GM20000 (cell line): Measurements from ENCODE around the gene RAB13.
A peak's percentile ranks its signal among the peaks of the same experiment; 100 is the strongest.
"Not testable (repeated sequence)": the region's sequence is repeated elsewhere in the genome, so short reads cannot be mapped to it uniquely, and the experiment has no call there.

Experiments
- DNase-seq: peaks from one replicate; pipeline ENCODE4 v3.0.0; 2012; ENCODE audit warnings: low spot score
- TF ChIP-seq, protein P1 (sequence below): IDR thresholded peaks from 2 replicates; pipeline ENCODE4 v1.5.1; 2012; ENCODE audit warnings: mild to moderate bottlenecking, control low read depth; ENCODE audit errors: extremely low read depth, missing control alignments

RAB13 gene

DNA sequence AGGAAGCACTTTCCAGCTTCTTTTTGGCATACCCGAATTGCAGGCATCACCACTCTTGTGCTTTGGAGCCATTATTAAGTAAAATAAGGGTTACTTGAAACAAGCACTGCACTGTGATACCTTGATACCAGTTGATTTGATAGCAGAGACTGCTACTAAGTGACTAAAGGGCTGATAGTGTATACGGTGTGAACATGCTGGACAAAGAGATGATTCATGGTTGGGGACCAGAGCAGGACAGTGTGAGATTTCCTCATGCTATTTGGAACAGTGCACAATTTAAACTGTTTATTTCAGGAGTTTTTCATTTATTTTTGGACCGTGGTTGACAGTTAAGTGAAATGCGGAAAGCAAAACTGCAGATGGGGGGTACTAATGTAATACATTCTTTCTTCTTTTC lies 14.3 kb upstream of the RAB13 start:
- TF ChIP-seq, protein P1, sequence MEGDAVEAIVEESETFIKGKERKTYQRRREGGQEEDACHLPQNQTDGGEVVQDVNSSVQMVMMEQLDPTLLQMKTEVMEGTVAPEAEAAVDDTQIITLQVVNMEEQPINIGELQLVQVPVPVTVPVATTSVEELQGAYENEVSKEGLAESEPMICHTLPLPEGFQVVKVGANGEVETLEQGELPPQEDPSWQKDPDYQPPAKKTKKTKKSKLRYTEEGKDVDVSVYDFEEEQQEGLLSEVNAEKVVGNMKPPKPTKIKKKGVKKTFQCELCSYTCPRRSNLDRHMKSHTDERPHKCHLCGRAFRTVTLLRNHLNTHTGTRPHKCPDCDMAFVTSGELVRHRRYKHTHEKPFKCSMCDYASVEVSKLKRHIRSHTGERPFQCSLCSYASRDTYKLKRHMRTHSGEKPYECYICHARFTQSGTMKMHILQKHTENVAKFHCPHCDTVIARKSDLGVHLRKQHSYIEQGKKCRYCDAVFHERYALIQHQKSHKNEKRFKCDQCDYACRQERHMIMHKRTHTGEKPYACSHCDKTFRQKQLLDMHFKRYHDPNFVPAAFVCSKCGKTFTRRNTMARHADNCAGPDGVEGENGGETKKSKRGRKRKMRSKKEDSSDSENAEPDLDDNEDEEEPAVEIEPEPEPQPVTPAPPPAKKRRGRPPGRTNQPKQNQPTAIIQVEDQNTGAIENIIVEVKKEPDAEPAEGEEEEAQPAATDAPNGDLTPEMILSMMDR, result no peak
- DNase-seq, result no peak

DNA sequence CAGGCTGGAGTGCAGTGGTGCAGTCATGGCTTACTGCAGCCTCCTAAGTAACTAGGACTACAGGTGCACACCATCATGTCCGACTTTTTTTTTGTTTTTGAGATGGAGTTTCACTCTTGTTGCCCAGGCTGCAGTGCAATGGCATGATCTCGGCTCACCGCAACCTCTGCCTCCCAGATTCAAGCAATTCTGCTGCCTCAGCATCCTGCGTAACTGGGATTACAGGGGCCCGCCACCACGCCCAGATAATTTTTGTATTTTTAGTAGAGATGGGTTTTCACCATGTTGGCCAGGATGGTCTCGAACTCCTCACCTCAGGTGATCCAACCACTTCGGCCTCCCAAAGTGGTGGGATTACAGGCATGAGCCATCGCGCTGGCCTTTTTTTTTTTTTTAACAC lies 10.7 kb upstream of the RAB13 start:
- DNase-seq, result not testable (repeated sequence)

DNA sequence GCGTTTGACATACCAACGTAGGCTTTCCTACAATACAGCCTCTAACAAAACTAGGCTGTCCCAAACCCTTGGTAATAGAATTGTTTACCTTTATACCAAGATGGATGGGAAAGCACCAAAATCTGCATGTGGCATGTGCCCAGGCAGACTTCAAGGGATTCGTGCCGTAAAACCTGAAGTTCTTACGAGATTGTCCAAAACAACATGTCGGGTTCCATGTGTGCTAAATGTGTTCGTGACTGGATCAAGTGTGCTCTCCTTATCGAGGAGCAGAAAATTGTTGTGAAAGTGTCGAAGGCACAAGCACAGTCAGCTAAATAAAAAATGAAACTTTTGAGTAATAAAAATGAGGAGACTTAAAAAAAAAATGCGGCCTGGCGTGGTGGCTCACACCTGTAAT lies 9.5 kb upstream of the RAB13 start:
- TF ChIP-seq, protein P1, result no peak
- no peak for DNase-seq

DNA sequence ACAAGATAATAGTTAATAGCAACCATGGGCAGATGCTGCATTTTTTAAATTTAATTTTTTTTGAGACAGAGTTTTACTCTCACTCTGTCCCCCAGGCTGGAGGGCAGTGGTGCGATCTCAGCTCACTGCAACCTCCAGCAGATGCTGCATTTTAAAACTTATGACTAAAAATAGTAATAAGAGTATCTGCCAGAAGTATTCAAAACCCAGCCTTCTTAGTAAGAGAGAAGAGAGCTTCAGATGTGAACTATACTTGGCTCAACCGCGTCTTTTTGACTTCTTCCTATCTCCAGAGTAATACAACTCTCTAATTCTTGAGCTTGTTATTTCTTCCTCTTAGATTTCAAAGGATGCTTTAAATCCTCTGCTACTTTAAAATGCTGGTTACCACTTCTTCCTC lies 9.1 kb upstream of the RAB13 start:
- TF ChIP-seq, protein P1, result no peak

DNA sequence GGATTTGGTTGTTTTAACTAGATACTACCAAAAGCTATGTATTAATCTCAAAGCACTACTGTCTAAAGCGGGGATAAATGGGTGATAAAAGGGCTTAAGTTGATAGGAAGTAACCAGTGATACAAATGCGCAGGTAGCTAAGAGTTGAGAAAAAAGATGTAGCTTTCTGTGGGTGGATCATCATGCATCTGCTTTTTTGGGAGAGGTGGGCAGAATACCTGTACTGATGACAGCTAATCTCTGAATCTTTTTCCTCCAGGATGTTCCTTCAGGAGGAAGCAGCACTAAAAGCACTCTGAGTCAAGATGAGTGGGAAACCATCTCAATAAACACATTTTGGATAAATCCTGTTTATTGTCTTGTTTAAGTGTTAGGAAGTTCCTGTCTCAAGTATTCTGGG lies 5.7 kb upstream of the RAB13 start:
- TF ChIP-seq, protein P1, result no peak
- no peak for DNase-seq

More for the DNA sequence above, 9.1 kb upstream of the RAB13 start:
- DNase-seq, result no peak

DNA sequence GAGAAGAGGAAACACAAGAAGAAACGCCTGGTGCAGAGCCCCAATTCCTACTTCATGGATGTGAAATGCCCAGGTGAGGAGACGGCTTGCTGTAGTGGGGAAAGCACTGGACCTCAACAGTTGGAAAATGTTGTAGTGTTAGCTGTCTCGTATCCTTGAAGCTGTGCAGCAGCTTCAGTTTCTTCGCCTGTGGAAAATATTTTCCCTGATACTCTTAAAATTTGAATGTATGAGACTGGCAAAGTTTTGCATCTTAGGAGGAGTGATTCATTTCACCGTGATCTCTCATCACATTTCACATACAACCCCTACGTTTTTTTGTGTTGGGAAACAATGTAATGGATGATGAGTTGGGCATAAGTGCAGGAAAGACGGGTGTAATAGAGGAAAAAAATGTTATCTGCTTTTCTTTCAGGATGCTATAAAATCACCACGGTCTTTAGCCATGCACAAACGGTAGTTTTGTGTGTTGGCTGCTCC lies 5.1 kb upstream of the RAB13 start:
- TF ChIP-seq, protein P1, result no peak
- DNase-seq, result no peak

DNA sequence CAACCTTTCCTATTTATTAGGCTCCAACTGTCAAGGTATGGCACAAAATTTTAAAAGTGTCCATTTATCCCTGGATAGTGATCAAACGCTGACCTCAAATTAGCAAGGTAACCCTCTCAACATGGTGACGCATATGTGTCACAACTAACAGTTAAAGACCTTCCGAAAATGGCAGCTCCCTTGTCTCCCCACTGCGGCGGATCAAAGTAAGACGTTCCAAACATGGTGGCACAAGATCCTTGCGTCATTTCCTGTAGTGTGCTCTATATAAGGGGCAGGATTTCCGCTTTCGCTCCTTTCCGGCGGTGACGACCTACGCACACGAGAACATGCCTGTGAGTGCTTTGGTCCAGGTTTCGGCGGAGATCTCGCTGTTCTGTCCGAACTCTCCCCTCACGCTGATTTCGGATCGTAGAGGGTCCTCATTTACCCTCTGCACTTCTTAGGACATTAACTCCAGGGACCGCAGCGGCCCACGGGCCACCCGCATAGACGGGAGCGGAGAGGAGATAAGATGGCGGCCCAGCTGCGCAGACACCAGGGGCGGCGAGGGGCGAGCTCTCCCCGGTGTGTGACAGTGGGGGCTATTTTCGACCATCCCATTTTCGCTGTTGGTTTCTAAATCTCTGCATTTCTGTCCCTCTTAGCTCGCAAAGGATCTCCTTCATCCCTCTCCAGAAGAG lies 4.5 kb upstream of the RAB13 start, which contains the start of gene RPS27:
RPS27 (plus strand) TSS at position 295 of the 683 bp plus-strand sequence; CDS start at position 330, 35 bp downstream.
- TF ChIP-seq, protein P1, result no peak
- DNase-seq, result peak; percentile 92

DNA sequence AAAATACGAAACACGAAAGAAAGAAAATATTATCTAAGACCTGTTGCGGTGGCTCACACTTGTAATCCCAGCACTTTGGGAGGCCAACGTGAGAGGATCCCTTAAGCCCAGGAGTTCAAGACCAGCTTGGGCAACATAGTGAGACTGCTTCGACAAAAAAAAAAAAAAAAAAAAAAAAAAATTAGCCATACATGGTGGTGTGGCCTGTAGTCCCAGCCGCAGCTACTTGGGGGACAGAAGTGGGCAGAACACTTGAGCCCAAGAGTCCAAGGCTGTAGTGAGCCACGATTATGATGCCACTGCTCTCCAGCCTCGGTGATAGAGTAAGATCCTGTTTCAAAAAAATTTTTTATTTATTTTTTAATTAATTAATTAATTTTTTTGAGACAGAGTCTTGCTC lies 1.5 kb upstream of the RAB13 start:
- no peak for DNase-seq
- TF ChIP-seq, protein P1, result no peak
